ENCODE results near the gene SIGLEC1. TPM values are rescaled to one million over a fixed set of nuclear protein-coding genes. Genes with fewer than 3 reads are reported as not detected.

Gene SIGLEC1
- total RNA-seq, 3 donors from 2014 or later, result 2.0 to 32.0 (median 6.9) TPM

GRCh38 chr20:3698591-3699001 lies 13.8 kb downstream of the SIGLEC1 start:
- no peak for DNase-seq (ENCODE audit: low spot score in 2 of 2)
- no peak overlapping the region for H3K4me3 ChIP-seq
- no peaks in the 10 kb centered on the region for H3K4me1 ChIP-seq
- H3K36me3 ChIP-seq, result no peaks in the 10 kb centered on the region
- peaks cover 0 to 6% of the 10 kb centered on the region in 2 donors for H3K9me3 ChIP-seq
- no peaks in the 10 kb centered on the region for H3K27me3 ChIP-seq
- intact Hi-C loops (cut with DNase I; ENCODE audit: low total_unique reads), result no loop called here
- no peak overlapping the region for H3K27ac ChIP-seq
- TF ChIP-seq, protein P1, sequence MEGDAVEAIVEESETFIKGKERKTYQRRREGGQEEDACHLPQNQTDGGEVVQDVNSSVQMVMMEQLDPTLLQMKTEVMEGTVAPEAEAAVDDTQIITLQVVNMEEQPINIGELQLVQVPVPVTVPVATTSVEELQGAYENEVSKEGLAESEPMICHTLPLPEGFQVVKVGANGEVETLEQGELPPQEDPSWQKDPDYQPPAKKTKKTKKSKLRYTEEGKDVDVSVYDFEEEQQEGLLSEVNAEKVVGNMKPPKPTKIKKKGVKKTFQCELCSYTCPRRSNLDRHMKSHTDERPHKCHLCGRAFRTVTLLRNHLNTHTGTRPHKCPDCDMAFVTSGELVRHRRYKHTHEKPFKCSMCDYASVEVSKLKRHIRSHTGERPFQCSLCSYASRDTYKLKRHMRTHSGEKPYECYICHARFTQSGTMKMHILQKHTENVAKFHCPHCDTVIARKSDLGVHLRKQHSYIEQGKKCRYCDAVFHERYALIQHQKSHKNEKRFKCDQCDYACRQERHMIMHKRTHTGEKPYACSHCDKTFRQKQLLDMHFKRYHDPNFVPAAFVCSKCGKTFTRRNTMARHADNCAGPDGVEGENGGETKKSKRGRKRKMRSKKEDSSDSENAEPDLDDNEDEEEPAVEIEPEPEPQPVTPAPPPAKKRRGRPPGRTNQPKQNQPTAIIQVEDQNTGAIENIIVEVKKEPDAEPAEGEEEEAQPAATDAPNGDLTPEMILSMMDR (IDR thresholded peaks at IDR 0.05), result no peak
- TF ChIP-seq POLR2AphosphoS5 (IDR thresholded peaks at IDR 0.05) (no peak), POLR2A (IDR thresholded peaks at IDR 0.05) (no peak)

- Histone ChIP-seq H3K4me1 (no peaks in the 10 kb centered on the region), H3K4me3 (no peak overlapping the region), H3K27me3 (no peaks in the 10 kb centered on the region), H3K27ac (no peak overlapping the region), H3K9me3 (peaks cover 0 to 6% of the 10 kb centered on the region in 2 donors), H3K36me3 (no peaks in the 10 kb centered on the region)
- DNase-seq (ENCODE audit: low spot score in 2 of 2), result no peak
- TF ChIP-seq POLR2A (IDR thresholded peaks at IDR 0.05), result no peak
- TF ChIP-seq POLR2AphosphoS5 (IDR thresholded peaks at IDR 0.05), result no peak
- TF ChIP-seq, protein P1 (IDR thresholded peaks at IDR 0.05), result no peak
- intact Hi-C loops (cut with DNase I; ENCODE audit: low total_unique reads), result no loop called here
Observed at GRCh38 chr20:3697588-3698305, 14.7 kb downstream of the SIGLEC1 start.

- DNase-seq (ENCODE audit: low spot score in 2 of 2), result no peak
- H3K27me3 ChIP-seq, result no peaks in the 10 kb centered on the region
- TF ChIP-seq, protein P1 (IDR thresholded peaks at IDR 0.05), result no peak
- no peak for TF ChIP-seq POLR2AphosphoS5 (IDR thresholded peaks at IDR 0.05)
- TF ChIP-seq POLR2A (IDR thresholded peaks at IDR 0.05), result no peak
- H3K4me3 ChIP-seq, result no peak overlapping the region
- H3K9me3 ChIP-seq, result peaks cover 0 to 6% of the 10 kb centered on the region in 2 donors
- H3K27ac ChIP-seq, result no peak overlapping the region
- no peaks in the 10 kb centered on the region for H3K4me1 ChIP-seq
- H3K36me3 ChIP-seq, result no peaks in the 10 kb centered on the region
- intact Hi-C loops (cut with DNase I; ENCODE audit: low total_unique reads), result no loop called here
Observed at GRCh38 chr20:3696745-3697587, 15.4 kb downstream of the SIGLEC1 start.

- TF ChIP-seq, protein P1 (IDR thresholded peaks at IDR 0.05), result no peak
- TF ChIP-seq POLR2AphosphoS5 (IDR thresholded peaks at IDR 0.05) (no peak), POLR2A (IDR thresholded peaks at IDR 0.05) (no peak)
- H3K4me1 ChIP-seq, result no peaks in the 10 kb centered on the region
- intact Hi-C loops (cut with DNase I; ENCODE audit: low total_unique reads), result no loop called here
Observed at GRCh38 chr20:3696200-3696599, 16.2 kb downstream of the SIGLEC1 start.

DNA sequence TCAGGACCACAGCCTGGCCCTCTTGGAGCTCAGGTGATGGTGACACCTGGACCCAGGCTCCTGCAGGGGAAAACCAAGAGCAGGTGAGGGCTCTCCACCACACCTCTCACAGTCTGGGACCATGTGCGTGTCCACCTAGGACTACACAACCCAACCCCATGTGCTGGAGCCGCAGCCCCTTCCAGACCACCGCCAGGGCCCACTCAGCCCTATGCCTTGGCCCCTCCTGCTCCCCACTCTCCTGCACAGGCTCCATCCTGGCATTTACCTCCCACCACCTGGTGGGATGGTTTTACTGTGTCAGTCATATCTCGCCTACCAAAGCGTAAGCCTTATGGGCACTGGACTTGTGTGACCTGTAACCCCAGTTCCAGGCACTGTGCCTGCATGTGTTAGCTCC lies 17.5 kb downstream of the SIGLEC1 start:
- intact Hi-C loops (cut with DNase I; ENCODE audit: low total_unique reads), result no loop called here
- DNase-seq (ENCODE audit: low spot score in 2 of 2), result no peak
- no peaks in the 10 kb centered on the region for H3K4me1 ChIP-seq
- peaks cover 0 to 6% of the 10 kb centered on the region in 2 donors for H3K9me3 ChIP-seq
- TF ChIP-seq POLR2AphosphoS5 (IDR thresholded peaks at IDR 0.05) (no peak), POLR2A (IDR thresholded peaks at IDR 0.05) (no peak)
- TF ChIP-seq, protein P1 (IDR thresholded peaks at IDR 0.05), result no peak
- H3K27ac ChIP-seq, result no peak overlapping the region
- H3K27me3 ChIP-seq, result no peaks in the 10 kb centered on the region
- H3K4me3 ChIP-seq, result no peak overlapping the region
- H3K36me3 ChIP-seq, result no peaks in the 10 kb centered on the region

More at GRCh38 chr20:3696200-3696599, 16.2 kb downstream of the SIGLEC1 start:
- Histone ChIP-seq H3K4me3 (no peak overlapping the region), H3K9me3 (peaks cover 0 to 6% of the 10 kb centered on the region in 2 donors), H3K36me3 (no peaks in the 10 kb centered on the region), H3K27ac (no peak overlapping the region), H3K27me3 (no peaks in the 10 kb centered on the region)
- no peak for DNase-seq (ENCODE audit: low spot score in 2 of 2)
